ENCODE measurements around the gene DCC. TPM values are rescaled to one million over a fixed set of nuclear protein-coding genes. Genes with fewer than 3 reads are reported as not detected.

DCC gene
- total and polyA plus RNA-seq, 2 of the 8 experiments (the other 6 are each of a cell fraction or from before 2014, with no cell fraction given), result 0.14 to 1.4 TPM

DNA sequence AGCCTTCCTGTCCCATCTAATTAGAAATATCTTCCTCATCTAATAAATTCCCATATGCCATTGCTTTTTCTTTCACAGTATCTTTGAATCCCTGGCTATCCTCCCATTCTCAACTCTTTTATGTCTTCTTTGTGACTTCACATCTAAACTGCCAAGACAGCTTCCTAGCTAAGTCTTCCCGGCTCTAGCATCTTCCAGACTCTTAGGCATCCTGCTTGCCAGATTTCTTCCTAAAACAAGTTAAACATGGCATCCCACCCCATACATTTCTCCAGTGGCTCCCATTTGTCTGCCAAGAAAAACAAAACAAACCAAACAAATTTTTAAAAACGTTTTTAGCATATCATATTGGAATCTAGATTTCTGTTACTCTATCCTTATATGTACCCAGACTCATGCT is 1132.5 kb downstream of the DCC start (continued):
- TF ChIP-seq PHF8 (conservative IDR thresholded peaks at IDR 0.05; ENCODE audit: low read depth, low read length), result no peak
- TF ChIP-seq, protein P1, sequence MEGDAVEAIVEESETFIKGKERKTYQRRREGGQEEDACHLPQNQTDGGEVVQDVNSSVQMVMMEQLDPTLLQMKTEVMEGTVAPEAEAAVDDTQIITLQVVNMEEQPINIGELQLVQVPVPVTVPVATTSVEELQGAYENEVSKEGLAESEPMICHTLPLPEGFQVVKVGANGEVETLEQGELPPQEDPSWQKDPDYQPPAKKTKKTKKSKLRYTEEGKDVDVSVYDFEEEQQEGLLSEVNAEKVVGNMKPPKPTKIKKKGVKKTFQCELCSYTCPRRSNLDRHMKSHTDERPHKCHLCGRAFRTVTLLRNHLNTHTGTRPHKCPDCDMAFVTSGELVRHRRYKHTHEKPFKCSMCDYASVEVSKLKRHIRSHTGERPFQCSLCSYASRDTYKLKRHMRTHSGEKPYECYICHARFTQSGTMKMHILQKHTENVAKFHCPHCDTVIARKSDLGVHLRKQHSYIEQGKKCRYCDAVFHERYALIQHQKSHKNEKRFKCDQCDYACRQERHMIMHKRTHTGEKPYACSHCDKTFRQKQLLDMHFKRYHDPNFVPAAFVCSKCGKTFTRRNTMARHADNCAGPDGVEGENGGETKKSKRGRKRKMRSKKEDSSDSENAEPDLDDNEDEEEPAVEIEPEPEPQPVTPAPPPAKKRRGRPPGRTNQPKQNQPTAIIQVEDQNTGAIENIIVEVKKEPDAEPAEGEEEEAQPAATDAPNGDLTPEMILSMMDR (IDR thresholded peaks at IDR 0.05; ENCODE audit: control extremely low read depth in 1 of 3, insufficient read depth in 1 of 3, low read depth in 1 of 3, low read length in 3 of 3), result no peak

Data from H1 (cell line).